GM18868 (cell line): ENCODE data around the gene E4F1.

Experiments used
- ATAC-seq: cut with Tn5 transposase; IDR thresholded peaks from one replicate; pipeline ENCODE4 v1.9.1; 2021; ENCODE audit warnings: mild to moderate bottlenecking, moderate library complexity; ENCODE audit not compliant: unreplicated experiment

Gene E4F1, protein sequence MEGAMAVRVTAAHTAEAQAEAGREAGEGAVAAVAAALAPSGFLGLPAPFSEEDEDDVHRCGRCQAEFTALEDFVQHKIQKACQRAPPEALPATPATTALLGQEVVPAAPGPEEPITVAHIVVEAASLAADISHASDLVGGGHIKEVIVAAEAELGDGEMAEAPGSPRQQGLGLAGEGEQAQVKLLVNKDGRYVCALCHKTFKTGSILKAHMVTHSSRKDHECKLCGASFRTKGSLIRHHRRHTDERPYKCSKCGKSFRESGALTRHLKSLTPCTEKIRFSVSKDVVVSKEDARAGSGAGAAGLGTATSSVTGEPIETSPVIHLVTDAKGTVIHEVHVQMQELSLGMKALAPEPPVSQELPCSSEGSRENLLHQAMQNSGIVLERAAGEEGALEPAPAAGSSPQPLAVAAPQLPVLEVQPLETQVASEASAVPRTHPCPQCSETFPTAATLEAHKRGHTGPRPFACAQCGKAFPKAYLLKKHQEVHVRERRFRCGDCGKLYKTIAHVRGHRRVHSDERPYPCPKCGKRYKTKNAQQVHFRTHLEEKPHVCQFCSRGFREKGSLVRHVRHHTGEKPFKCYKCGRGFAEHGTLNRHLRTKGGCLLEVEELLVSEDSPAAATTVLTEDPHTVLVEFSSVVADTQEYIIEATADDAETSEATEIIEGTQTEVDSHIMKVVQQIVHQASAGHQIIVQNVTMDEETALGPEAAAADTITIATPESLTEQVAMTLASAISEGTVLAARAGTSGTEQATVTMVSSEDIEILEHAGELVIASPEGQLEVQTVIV

DNA sequence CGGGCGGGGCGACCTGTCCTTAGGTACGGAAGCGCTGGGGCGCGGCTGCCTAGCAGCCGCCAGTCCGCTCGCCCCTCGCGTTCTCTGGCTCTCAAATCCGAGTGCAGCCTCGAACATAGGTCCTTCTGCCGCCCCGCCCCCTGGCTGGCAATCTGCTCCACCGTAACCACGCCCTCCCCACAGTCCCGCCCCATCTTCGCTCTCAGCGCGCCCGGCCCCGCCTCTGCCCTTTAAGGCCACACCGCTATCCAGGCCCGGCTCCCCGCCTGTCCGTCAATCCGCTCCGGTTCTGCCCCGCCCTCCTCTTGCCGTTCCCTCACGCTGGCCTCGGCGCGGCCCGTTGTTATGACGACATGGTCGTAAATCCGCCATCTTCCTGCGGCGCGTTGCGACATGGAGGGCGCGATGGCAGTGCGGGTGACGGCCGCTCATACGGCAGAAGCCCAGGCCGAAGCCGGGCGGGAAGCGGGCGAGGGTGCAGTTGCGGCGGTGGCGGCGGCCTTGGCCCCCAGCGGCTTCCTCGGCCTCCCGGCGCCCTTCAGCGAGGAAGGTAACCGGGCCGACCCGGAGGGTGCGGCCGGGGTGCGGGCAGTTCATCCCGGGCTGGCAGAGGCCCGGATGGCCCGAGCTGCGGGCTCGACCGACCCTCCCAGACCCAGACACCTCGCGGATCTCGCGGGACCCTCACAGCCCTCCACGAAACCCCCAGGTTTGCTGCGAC, at the start of gene E4F1:
Gene E4F1 (plus strand): TSS at position 371 of the 721 bp plus-strand sequence. CDS start 23 bp downstream, at position 394.
- peak; percentile 94 for ATAC-seq

DNA sequence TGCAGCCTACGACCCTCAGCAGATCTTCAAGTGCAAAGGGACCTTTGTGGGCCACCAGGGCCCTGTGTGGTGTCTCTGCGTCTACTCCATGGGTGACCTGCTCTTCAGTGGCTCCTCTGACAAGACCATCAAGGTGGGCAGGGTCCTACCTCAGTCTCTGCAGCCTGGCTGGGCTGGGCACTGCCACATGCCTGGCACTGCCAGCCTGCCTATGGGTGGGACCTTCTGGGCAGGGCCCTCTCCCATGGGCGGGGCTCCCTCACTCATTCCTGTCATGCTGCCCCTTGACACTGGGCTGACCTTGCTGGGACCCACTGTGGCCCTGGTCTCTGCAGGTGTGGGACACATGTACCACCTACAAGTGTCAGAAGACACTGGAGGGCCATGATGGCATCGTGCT, 49.5 kb upstream of the E4F1 start:
- no peak for ATAC-seq

DNA sequence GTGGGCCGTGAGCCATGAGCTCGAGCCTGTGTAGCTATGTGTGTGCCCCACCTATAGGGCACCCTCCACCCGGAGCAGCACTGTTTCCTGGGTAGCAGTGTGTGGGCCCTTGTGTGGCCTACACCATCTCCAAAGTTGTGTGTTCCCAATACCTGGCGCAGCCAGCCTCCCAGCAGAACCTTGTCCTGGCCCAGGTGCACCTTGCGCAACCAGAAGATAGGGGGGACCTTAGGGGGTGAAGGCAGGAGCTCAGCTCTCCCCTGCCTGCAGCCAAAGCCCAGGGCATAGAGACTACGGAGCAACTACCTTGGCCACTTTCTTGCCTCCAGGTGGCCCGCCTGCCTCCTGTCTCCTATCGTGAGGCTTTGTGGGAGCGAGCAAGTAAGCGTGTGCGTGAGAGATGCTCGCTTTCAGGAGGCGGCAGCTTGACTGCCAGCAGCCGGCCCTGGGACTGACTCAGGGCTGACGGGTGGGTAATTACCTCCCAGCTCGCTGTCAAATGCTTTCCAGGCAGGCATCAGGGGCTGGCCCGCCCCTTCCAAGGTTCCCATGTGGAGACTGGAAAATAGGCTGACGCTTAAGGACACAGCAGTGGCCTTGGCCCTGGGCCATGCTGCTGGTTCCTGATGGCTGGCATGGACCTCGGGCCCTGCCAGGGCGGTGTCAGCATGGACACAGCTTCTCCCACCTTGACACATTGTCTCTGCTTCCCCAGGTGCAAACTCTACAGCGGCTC, 48.8 kb upstream of the E4F1 start:
- ATAC-seq = no peak

DNA sequence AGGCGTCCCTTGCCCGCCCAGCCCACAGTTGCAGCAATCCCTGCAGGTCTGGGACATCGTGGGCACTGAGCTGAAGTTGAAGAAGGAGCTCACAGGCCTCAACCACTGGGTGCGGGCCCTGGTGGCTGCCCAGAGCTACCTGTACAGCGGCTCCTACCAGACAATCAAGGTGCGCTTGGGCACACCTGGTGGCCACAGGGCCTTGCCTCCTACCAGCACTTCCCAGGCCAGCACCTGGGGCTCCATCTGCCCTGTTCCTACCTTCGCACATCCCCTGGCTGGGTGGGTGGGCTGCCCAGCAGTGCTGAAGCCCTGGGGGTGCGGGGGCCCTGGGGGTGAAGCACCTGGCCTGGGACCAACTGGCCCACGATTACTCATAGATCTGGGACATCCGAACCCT, 47.9 kb upstream of the E4F1 start:
- no peak for ATAC-seq

DNA sequence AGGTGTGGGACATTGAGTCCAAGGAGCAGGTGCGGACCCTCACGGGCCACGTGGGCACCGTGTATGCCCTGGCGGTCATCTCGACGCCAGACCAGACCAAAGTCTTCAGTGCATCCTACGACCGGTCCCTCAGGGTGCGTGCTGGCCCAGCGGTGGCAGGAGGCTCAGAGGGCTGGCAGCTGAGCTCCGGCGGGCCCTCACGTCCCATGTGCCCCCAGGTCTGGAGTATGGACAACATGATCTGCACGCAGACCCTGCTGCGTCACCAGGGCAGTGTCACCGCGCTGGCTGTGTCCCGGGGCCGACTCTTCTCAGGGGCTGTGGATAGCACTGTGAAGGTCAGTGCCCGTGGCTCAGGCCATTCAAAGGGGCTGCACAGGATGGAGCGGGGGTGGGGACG, 47.3 kb upstream of the E4F1 start:
- no peak for ATAC-seq

DNA sequence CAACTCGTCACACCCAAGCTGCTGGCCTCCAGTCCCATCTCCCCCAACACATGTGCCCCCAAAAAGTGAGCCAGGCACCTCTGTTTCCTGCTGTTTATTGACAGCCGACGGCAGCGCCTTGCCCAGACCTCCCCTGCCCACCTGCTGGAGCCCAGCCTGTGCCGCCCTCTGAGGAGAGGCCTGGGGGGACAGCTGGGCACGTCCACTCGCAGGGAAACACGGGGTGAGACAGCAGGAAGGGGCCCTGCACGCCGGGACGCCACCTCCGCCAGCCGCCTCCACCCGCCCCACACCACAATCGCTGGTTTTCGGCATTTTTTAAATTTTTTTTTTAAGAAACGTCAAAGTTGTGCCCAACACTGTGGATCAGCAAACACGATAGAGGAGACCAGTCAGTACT, 46.3 kb upstream of the E4F1 start:
- no peak for ATAC-seq

DNA sequence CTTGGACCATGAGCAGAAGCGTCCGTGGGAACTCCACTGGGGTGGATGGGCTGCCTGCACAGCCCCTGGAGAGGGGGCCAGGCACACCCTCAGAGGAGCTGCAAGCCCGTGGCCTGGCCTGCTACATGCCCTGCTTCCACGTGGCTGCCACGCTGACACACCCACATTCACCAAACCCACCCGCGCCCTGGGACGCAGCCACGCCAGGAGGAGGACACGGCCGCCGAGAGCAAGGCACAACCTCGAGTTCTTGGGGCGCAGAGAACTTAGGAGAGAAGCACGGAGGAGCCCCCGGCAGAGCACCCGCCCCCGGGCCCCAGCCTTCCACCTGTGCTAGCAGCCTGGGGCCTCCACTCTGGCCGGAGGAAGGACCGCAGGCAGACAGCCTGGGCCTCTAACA, 45.8 kb upstream of the E4F1 start:
- no peak for ATAC-seq

DNA sequence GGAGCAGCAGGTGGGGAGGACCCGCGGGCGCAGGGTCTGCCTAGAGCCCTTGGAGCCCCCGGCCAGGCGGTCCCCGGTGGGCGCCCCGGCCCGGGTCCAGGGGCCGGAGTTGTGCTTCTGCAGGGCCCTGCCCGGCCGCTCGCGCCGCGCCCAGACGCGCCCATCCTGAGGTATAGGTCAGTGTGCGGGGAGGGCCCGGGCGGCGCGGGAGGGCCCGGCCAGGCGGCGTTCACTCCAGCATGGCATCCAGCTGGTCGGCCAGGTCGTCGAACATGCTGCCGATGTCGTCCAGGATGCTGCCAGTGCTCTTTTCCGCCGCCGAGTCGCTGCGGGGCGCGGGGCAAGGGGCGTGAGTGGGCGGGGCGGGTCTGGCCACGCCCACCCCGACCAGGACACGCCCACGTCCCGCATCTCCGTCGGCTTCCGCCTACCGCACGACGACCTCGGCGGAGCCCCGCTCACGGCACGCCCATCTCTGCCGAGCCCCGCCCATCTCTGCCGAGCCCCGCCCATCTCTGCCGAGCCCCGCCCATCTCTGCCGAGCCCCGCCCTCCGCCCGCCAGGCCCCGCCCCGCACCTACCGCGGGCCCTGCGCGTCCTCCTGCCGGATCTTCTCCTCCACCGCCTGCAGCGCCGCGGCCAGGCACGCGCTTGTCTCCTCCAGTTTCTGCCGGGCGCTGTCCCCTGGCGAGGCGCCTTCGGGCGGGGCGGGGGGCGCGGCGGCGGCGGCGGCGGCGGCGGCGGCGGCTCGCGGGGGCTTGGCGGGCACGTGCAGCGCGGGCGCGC, 44.9 kb upstream of the E4F1 start:
- no peak for ATAC-seq

DNA sequence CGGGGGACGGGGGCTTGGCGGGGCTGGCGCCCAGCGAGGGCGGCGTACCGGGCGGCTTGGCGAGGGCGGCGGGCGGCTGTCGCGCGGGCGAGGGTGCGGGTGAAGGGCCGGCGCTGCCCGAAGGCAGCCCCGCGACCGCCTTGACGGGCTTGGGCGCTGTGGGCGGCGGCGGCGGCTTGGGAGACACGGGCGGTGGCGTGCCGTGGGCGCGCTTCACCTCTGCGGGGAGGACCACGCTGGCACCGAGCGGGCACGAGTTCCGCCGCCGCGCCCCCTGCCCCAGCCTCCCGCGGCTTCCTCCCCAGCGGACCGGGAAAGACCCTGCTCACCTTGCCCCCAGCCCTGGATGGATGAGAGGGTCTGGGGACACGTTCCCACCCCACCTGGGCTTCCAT, 44.3 kb upstream of the E4F1 start:
- no peak for ATAC-seq

DNA sequence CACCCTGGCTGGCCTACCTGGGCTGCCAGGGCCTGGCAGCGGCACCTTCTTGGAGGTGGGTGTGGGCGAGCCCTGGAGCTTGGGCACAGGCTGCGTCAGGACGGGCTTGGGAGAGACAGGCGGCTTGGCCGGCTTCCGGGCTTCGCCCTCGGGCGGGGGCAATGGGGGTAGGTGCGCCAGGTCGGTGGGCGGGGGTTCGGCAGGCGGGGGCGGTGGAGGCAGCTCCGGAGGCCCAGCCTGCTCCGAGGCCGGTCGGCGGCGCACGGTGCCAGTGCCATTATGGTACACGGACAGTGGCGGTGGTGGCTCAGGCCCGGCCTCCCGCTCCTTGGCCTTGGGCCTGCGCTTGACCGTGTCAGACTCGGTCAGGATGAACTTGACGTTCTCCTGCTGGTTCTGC, 43.8 kb upstream of the E4F1 start:
- ATAC-seq = no peak

DNA sequence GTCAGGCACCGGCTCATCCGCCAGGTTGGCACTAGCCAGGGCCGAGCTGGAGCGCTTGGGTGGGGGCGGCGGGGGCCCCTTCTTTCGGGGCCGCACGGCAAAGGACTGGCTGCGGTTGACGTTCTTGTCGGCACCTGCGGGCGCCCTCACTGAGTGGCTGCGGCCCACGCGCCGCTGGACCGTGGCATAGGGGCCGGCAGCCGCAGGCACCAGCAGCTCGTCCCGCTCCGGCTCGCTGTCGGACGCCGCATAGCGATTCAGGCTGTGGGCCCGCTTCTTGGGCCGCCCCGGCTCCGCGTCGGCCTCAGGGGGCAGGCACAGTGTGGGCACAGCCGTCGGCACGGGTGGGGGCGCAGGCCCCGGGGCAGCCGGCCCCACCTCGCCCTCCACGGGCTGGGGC, 42.9 kb upstream of the E4F1 start:
- no peak for ATAC-seq

DNA sequence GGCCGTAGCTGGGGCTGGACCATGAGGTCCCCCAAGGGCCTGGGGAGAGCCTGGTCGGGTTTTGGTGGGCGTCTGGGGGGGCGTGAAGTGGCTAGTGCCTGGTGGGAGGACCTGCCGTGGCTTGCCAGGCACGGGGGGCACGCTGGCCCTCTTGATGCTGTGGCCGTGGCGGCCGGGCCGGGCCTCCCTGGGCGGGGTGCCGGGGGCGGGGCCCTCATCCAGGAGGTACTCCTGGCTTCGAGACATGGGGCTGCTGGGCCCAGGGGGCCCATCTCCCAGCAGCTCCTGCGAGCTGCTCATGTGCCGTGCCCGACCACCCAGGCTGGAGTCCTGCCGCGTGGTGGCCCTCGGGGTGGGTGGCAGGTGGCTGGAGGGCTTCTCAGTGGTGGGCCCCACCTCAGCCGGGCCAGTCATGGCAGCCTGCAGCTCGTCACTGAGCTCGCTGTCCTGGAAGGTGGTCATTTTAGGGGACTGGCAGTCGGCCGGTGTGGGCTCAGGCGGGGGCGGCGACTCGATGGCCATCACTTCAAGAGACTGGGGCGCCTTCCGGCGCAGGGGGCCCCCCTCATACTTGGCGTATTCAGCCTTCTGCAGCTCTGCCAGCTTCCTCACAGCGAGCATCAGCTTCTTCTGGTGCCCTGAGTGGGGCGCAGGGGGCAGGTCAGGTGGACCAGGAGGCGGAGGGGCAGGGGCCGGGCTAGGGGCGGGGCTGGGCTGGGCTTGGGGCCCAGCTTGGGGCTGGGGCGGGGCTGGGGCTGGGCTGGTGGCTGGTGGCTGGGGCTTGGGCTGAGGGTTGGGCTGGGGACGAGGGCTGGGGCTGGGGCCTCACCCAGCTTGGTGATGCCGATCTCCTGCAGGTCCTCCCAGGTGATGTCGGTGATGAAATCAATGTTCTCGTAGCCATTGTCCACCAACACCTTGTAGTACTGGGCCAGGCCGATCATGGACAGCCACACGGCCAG, 42.1 kb upstream of the E4F1 start:
- no peak for ATAC-seq

DNA sequence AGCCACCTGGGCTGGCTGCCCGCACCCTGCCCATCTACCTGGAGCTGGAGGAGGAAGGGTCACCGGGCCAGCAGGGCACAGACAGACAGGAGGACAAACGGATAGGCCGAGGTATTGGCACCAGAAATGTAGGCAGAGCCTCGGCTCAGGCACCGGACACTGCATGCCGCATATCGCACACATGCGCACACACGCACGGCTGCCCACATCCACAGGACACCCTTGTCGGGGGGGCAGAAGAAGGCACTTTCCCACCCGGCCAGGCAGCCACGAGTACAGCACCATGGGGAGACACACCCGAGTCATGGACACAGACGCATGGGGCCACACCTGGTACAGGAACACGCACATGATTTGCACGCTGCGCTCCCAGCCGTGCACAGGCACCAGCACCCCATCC, 41.4 kb upstream of the E4F1 start:
- ATAC-seq = no peak

DNA sequence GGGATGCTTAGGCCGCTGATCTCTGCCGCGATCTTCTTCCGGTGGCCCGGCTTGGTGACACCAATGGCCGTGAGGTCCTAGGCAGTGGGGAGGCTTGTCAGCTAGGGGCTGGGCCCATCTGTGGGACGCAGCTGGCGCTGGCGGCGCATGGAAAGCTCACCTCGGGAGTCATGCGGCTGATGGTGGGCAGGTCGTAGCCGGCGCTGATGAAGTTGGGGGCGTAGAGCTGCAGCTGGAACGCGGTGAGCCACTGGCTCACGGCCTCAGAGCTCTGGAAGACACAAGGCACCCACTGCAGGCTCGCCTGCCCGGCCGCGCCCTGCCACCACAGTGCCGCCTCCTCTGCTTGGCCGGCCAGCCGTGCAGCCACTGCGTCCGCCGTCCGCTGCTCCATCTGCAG, 39.7 kb upstream of the E4F1 start:
- ATAC-seq = no peak

DNA sequence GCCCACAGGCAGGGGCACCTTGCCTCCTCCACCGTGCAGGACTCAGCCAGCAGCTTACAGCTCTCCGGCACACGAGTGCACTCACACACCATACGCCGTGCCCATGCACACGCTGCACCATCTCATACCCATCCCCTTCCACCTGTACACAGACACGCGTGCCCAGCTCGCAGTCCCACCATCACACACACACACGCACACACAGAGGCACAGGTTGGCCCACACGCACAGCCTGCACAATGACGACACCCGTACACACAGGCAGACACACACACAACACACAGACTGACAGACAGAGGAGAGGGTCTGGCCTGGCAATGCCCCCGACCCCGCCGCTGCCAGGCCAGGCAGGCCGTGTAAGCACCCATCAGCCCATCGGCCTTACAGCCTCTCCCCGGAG, 39.0 kb upstream of the E4F1 start:
- no peak for ATAC-seq

DNA sequence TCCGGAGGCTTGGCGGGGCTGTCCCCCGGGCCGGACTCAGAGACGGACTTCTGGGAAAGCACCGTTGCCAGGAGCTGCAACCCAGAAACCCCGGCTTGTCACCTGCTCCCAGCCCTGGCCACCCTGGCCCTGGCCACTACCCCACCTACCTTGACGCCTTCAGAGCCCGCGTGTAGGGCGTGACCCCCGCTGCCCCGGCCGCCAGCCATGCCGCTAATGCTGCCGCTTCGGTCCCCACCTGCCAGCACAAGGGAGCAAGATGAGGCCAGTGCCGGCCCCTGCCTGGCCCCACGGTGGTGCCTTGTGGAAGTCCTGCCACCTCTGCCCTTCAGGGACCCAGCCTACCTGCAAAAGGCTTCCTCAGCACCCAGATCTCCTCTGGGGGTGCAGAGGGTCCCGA, 38.4 kb upstream of the E4F1 start:
- ATAC-seq = no peak

DNA sequence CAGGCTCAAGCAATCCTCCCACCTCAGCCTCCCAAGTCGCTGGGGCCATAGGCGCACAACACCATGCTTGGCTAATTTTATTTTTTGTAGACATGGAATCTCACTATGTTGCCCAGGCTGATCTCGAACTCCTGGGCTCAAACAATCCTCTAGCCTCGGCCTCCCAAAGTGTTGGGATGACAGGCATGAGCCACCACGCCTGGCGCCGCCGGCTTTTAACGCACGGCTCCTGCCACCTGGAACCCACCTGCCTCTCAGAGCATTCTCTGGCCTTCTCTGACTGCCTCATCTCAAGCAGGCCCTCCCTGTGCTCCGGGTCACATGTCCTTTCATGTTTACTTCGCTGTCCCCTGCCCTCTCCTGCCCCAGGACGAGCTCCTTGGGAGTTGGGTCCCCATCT, 37.3 kb upstream of the E4F1 start:
- ATAC-seq = no peak

DNA sequence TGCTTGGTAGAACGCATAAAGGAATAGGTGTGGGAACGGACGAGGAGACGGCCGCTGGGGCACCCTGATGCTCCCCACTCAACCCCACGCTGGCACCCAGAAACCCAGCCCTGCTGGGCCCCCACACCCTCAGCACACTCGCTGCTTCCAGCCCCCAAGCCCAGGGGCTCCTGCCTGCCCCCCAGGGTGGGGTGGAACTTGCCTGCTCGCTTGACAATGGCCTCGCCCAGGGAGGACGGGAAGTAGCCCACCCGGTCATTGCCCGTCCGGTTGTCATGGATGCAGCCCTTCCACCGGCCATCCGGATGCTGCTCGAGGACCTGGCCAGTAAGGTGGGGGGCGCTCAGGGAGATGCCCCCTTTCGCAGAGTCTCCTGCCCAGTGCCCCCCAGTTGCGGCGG, 36.9 kb upstream of the E4F1 start:
- no peak for ATAC-seq

DNA sequence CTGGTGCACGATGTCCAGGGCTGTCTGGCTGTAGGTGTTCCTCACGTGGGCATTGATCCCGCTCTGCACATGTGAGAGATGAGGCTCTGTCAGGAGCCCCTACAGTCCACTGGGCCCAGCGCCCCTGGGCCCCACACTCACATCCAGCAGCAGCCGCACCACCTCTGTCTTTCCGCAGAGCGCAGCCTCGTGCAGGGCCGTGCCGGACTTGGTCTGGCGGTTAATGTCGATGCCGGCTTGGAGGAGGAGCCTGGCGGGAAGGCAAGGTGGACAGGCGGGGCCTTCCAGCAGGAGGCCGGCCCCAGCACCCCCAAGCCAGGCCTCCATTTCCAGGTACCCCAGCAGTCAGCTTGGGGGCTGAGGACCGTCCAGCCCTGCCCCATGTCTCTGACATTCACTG, 36.2 kb upstream of the E4F1 start:
- ATAC-seq = no peak
